SK-N-SH treated with all-trans-retinoic acid at 6 μM for 48 hours (cell line): ENCODE results near the gene PSPN.

Source experiments
- BACH2 ChIP-seq: fragments of 250-450 bp; sonication (Bioruptor Pico); IDR thresholded peaks from 2 replicates; pipeline ENCODE4 v1.9.0; 2021; ENCODE audit warnings: mild to moderate bottlenecking, borderline replicate concordance
- CREB5 ChIP-seq: fragments of 250-450 bp; sonication (Bioruptor Pico); IDR thresholded peaks from 2 replicates; pipeline ENCODE4 v1.5.1; 2020; ENCODE audit warnings: low read depth, mild to moderate bottlenecking, moderate library complexity
- ESRRG ChIP-seq: fragments of 250-450 bp; sonication (Bioruptor Pico); IDR thresholded peaks from 2 replicates; pipeline ENCODE4 v1.6.1; 2021; ENCODE audit warnings: mild to moderate bottlenecking
- GLIS3 ChIP-seq: fragments of 250-450 bp; sonication (Bioruptor Pico); IDR thresholded peaks from 2 replicates; pipeline ENCODE4 v1.5.0; 2020; ENCODE audit warnings: mild to moderate bottlenecking, moderate library complexity
- OSR1 ChIP-seq: fragments of 250-450 bp; sonication (Bioruptor Pico); IDR thresholded peaks from 2 replicates; pipeline ENCODE4 v1.8.0; 2022; ENCODE audit warnings: moderate library complexity, mild to moderate bottlenecking, inconsistent platforms
- PATZ1 ChIP-seq: fragments of 250-450 bp; sonication (Bioruptor Pico); IDR thresholded peaks from 2 replicates; pipeline ENCODE4 v1.8.0; 2020; ENCODE audit warnings: mild to moderate bottlenecking, moderate library complexity, borderline replicate concordance
- RARB ChIP-seq: fragments of 250-450 bp; sonication (Bioruptor Pico); IDR thresholded peaks from 2 replicates; pipeline ENCODE4 v1.8.0; 2021; ENCODE audit warnings: mild to moderate bottlenecking, moderate library complexity
- SNAI2 ChIP-seq: fragments of 250-450 bp; sonication (Bioruptor Pico); IDR thresholded peaks from 2 replicates; pipeline ENCODE4 v1.5.0; 2020; ENCODE audit warnings: mild to moderate bottlenecking, moderate library complexity
- TCF4 ChIP-seq: fragments of 250-450 bp; sonication (Bioruptor Pico); IDR thresholded peaks from 2 replicates; pipeline ENCODE4 v1.8.0; 2021; ENCODE audit warnings: mild to moderate bottlenecking, moderate library complexity, borderline replicate concordance
- TOX ChIP-seq: fragments of 250-450 bp; sonication (Bioruptor Pico); IDR thresholded peaks from 2 replicates; pipeline ENCODE4 v1.8.0; 2021; ENCODE audit warnings: mild to moderate bottlenecking, moderate library complexity, borderline replicate concordance
- TSHZ2 ChIP-seq: fragments of 250-450 bp; sonication (Bioruptor Pico); IDR thresholded peaks from 2 replicates; pipeline ENCODE4 v1.5.0; 2020; ENCODE audit warnings: mild to moderate bottlenecking, moderate library complexity
- ZC3H10 ChIP-seq: fragments of 250-450 bp; sonication (Bioruptor Pico); IDR thresholded peaks from 2 replicates; pipeline ENCODE4 v1.5.1; 2021; ENCODE audit warnings: mild to moderate bottlenecking, moderate library complexity
- ZFP3 ChIP-seq: fragments of 250-450 bp; sonication (Bioruptor Pico); IDR thresholded peaks from 2 replicates; pipeline ENCODE4 v1.5.0; 2020; ENCODE audit warnings: mild to moderate bottlenecking, moderate library complexity
- ZFP30 ChIP-seq: fragments of 450-650 bp; formaldehyde crosslinking; IDR thresholded peaks from 2 replicates; pipeline ENCODE4 v1.5.0; 2022; ENCODE audit warnings: mild to moderate bottlenecking, moderate library complexity

- TF ChIP-seq CREB5 (CRISPR knock-in tag) (no peak), RARB (CRISPR knock-in tag) (no peak), ZC3H10 (CRISPR knock-in tag) (no peak), PATZ1 (CRISPR knock-in tag) (no peak), OSR1 (no peak), ZFP30 (no peak), TSHZ2 (CRISPR knock-in tag) (no peak), ZFP3 (no peak), BACH2 (no peak), TOX (no peak), GLIS3 (no peak), TCF4 (CRISPR knock-in tag) (no peak), SNAI2 (CRISPR knock-in tag) (no peak), ESRRG (CRISPR knock-in tag) (no peak)
Observed at GRCh38 chr19:6375411-6376010, at the start of gene PSPN.
